ENCODE measurements around the gene SPDEF.

SPDEF gene

GRCh38 chr6:34584694-34585093 lies 28.6 kb upstream of the SPDEF start:
- in situ Hi-C loops (cut with HindIII; ENCODE audit: low sequenced_read_pairs) = no loop called here

GRCh38 chr6:34583861-34584604 lies 27.9 kb upstream of the SPDEF start:
- in situ Hi-C loops (cut with HindIII; ENCODE audit: low sequenced_read_pairs) = no loop called here

GRCh38 chr6:34583461-34583860 lies 27.3 kb upstream of the SPDEF start:
- in situ Hi-C loops (cut with HindIII; ENCODE audit: low sequenced_read_pairs) = no loop called here

GRCh38 chr6:34581561-34581920 lies 25.4 kb upstream of the SPDEF start:
- in situ Hi-C loops (cut with HindIII; ENCODE audit: low sequenced_read_pairs) = no loop called here

- in situ Hi-C loops (cut with HindIII; ENCODE audit: low sequenced_read_pairs) = no loop called here
Measured at GRCh38 chr6:34580707-34581560, 24.8 kb upstream of the SPDEF start.

GRCh38 chr6:34578445-34579262 lies 22.5 kb upstream of the SPDEF start:
- in situ Hi-C loops (cut with HindIII; ENCODE audit: low sequenced_read_pairs) = no loop called here

- in situ Hi-C loops (cut with HindIII; ENCODE audit: low sequenced_read_pairs) = no loop called here
Measured at GRCh38 chr6:34576286-34576955, 20.3 kb upstream of the SPDEF start.

GRCh38 chr6:34575326-34575725 lies 19.2 kb upstream of the SPDEF start:
- in situ Hi-C loops (cut with HindIII; ENCODE audit: low sequenced_read_pairs) = no loop called here

- in situ Hi-C loops (cut with HindIII; ENCODE audit: low sequenced_read_pairs) = no loop called here
Measured at GRCh38 chr6:34574647-34575293, 18.6 kb upstream of the SPDEF start.

GRCh38 chr6:34573567-34574183 lies 17.5 kb upstream of the SPDEF start:
- in situ Hi-C loops (cut with HindIII; ENCODE audit: low sequenced_read_pairs) = no loop called here

GRCh38 chr6:34572585-34572984 lies 16.5 kb upstream of the SPDEF start:
- in situ Hi-C loops (cut with HindIII; ENCODE audit: low sequenced_read_pairs) = no loop called here

- in situ Hi-C loops (cut with HindIII; ENCODE audit: low sequenced_read_pairs) = no loop called here
Measured at GRCh38 chr6:34572021-34572420, 15.9 kb upstream of the SPDEF start.

GRCh38 chr6:34571388-34571787 lies 15.3 kb upstream of the SPDEF start:
- in situ Hi-C loops (cut with HindIII; ENCODE audit: low sequenced_read_pairs) = no loop called here

- in situ Hi-C loops (cut with HindIII; ENCODE audit: low sequenced_read_pairs) = no loop called here
Measured at GRCh38 chr6:34570066-34570833, 14.1 kb upstream of the SPDEF start.

GRCh38 chr6:34569361-34569973 lies 13.3 kb upstream of the SPDEF start:
- in situ Hi-C loops (cut with HindIII; ENCODE audit: low sequenced_read_pairs) = no loop called here

- in situ Hi-C loops (cut with HindIII; ENCODE audit: low sequenced_read_pairs) = no loop called here
Measured at GRCh38 chr6:34568341-34569201, 12.4 kb upstream of the SPDEF start.

GRCh38 chr6:34566830-34567546 lies 10.9 kb upstream of the SPDEF start:
- in situ Hi-C loops (cut with HindIII; ENCODE audit: low sequenced_read_pairs) = no loop called here
